Measurements from ENCODE around the gene DOCK1.

Gene DOCK1

DNA sequence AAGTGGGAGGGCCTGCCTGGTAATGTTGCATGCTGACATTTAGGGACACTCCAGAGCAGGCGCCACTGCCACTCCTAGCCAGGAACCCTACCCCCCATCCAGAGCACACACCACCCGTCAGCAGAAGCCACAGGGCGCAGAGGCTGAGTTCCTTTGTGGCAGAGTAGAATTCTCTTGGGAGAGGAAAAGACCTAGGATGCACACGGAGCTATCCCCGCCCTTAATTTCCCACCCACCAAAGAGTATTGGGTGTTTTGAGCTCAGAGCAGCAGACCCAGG lies 291.9 kb downstream of the DOCK1 start:
- Histone ChIP-seq H3K4me3 (ENCODE audit: low read depth in 1 of 2, low read length in 2 of 2) (no peak overlapping the region), H3K36me3 (ENCODE audit: insufficient read depth, low read length) (no peaks in the 10 kb centered on the region), H3K27ac (ENCODE audit: low read length) (no peak overlapping the region), H2AFZ (ENCODE audit: low read depth, low read length) (no peak overlapping the region), H3K9me3 (ENCODE audit: insufficient read depth, low read length, severe bottlenecking) (no peaks in the 10 kb centered on the region), H3K9ac (ENCODE audit: low read depth, low read length) (no peak overlapping the region), H3K79me2 (ENCODE audit: insufficient read depth, low read length) (no peaks in the 10 kb centered on the region), H3K27me3 (ENCODE audit: insufficient read depth, low read length, poor library complexity) (no peaks in the 10 kb centered on the region), H4K20me1 (ENCODE audit: insufficient read depth, low read length) (no peaks in the 10 kb centered on the region), H3K4me2 (ENCODE audit: insufficient read depth, low read length) (no peak overlapping the region), H3K4me1 (ENCODE audit: insufficient read depth, low read length) (no peaks in the 10 kb centered on the region)
- TF ChIP-seq, protein P1, sequence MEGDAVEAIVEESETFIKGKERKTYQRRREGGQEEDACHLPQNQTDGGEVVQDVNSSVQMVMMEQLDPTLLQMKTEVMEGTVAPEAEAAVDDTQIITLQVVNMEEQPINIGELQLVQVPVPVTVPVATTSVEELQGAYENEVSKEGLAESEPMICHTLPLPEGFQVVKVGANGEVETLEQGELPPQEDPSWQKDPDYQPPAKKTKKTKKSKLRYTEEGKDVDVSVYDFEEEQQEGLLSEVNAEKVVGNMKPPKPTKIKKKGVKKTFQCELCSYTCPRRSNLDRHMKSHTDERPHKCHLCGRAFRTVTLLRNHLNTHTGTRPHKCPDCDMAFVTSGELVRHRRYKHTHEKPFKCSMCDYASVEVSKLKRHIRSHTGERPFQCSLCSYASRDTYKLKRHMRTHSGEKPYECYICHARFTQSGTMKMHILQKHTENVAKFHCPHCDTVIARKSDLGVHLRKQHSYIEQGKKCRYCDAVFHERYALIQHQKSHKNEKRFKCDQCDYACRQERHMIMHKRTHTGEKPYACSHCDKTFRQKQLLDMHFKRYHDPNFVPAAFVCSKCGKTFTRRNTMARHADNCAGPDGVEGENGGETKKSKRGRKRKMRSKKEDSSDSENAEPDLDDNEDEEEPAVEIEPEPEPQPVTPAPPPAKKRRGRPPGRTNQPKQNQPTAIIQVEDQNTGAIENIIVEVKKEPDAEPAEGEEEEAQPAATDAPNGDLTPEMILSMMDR (IDR thresholded peaks at IDR 0.05; ENCODE audit: borderline replicate concordance, extremely low read depth, low read length, poor library complexity, severe bottlenecking): no peak
- TF ChIP-seq EZH2 (IDR thresholded peaks at IDR 0.05; ENCODE audit: borderline replicate concordance, low read depth, low read length, severe bottlenecking): no peak
- no peak for DNase-seq
- no peak for ATAC-seq (ENCODE audit: insufficient read depth, low read depth)

DNA sequence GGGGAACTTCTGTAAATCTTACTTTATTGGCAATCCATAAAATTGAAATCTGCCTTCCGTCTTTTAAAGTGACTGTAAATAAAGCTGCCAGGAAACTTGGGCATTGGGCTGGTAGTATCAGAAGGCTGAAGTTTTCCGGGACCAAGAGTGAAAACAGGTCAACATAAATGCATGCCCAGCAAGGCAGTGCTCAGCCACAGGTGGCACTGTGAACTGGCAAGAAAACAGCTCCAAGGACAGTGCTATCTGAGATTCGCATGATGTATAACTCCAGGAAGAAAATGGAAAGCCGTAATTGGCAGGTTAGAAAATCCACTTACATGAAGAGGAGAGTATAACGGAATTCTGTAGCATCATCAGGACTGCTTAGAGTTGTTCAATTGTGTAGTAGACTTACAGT lies 293.1 kb downstream of the DOCK1 start:
- no peak overlapping the region for H3K4me3 ChIP-seq (ENCODE audit: low read depth in 1 of 2, low read length in 2 of 2)
- H3K36me3 ChIP-seq (ENCODE audit: insufficient read depth, low read length): no peaks in the 10 kb centered on the region
- TF ChIP-seq, protein P1 (IDR thresholded peaks at IDR 0.05; ENCODE audit: borderline replicate concordance, extremely low read depth, low read length, poor library complexity, severe bottlenecking): no peak
- no peak for TF ChIP-seq EZH2 (IDR thresholded peaks at IDR 0.05; ENCODE audit: borderline replicate concordance, low read depth, low read length, severe bottlenecking)
- H3K27me3 ChIP-seq (ENCODE audit: insufficient read depth, low read length, poor library complexity): no peaks in the 10 kb centered on the region
- no peak overlapping the region for H3K4me2 ChIP-seq (ENCODE audit: insufficient read depth, low read length)
- no peaks in the 10 kb centered on the region for H3K79me2 ChIP-seq (ENCODE audit: insufficient read depth, low read length)
- H4K20me1 ChIP-seq (ENCODE audit: insufficient read depth, low read length): no peaks in the 10 kb centered on the region
- ATAC-seq (ENCODE audit: insufficient read depth, low read depth) (no peak), DNase-seq (no peak)
- no peaks in the 10 kb centered on the region for H3K9me3 ChIP-seq (ENCODE audit: insufficient read depth, low read length, severe bottlenecking)
- H2AFZ ChIP-seq (ENCODE audit: low read depth, low read length): no peak overlapping the region
- H3K27ac ChIP-seq (ENCODE audit: low read length): no peak overlapping the region
- no peak overlapping the region for H3K9ac ChIP-seq (ENCODE audit: low read depth, low read length)
- H3K4me1 ChIP-seq (ENCODE audit: insufficient read depth, low read length): no peaks in the 10 kb centered on the region

DNA sequence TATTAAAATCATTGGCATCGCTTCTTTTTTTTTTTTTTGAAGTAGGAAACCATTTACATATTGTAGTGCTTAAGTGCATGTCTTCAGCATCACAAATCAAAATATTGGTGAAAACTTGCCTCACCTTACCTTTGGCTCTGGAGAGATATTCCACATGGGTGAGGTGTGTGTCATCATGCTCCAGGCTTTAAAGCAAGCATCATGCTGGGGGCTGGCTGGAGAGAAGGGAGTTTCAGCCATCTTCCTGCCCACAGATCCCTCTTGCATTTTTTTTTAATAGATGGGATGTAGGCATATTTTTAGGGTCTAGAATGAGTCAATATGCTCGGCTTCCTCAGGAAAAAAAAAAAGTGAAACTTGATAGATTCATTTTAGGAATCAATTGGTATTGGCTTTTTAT lies 293.5 kb downstream of the DOCK1 start:
- no peak overlapping the region for H2AFZ ChIP-seq (ENCODE audit: low read depth, low read length)
- TF ChIP-seq, protein P1 (IDR thresholded peaks at IDR 0.05; ENCODE audit: borderline replicate concordance, extremely low read depth, low read length, poor library complexity, severe bottlenecking): no peak
- no peak for TF ChIP-seq EZH2 (IDR thresholded peaks at IDR 0.05; ENCODE audit: borderline replicate concordance, low read depth, low read length, severe bottlenecking)

DNA sequence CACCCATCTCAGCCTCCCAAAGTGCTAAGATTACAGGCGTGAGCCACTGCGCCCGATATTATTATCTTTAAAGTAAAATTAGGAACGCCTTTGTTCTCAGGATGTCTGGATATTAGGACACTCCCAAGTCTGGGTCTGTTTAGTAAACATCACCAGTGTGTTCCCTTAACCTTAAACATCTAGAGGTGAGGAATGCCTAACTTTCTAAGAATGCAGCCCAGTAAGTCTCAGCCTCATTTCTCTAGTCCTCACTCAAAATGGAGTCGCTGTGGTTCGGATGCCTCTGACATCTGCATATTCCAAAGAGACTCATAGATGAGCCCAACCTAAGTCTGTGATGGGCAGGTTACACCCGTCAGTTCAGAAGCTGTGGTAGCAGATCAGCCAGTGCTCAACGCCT lies 295.4 kb downstream of the DOCK1 start:
- H3K27me3 ChIP-seq (ENCODE audit: insufficient read depth, low read length, poor library complexity): no peaks in the 10 kb centered on the region
- ATAC-seq (ENCODE audit: insufficient read depth, low read depth): no peak
- no peaks in the 10 kb centered on the region for H3K4me1 ChIP-seq (ENCODE audit: insufficient read depth, low read length)

More for the DNA sequence above, 293.5 kb downstream of the DOCK1 start:
- no peaks in the 10 kb centered on the region for H3K4me1 ChIP-seq (ENCODE audit: insufficient read depth, low read length)
- no peak for DNase-seq
- no peak overlapping the region for H3K9ac ChIP-seq (ENCODE audit: low read depth, low read length)
- no peaks in the 10 kb centered on the region for H3K36me3 ChIP-seq (ENCODE audit: insufficient read depth, low read length)
- H3K4me3 ChIP-seq (ENCODE audit: low read depth in 1 of 2, low read length in 2 of 2): no peak overlapping the region
- ATAC-seq (ENCODE audit: insufficient read depth, low read depth): no peak
- H4K20me1 ChIP-seq (ENCODE audit: insufficient read depth, low read length): no peaks in the 10 kb centered on the region
- no peaks in the 10 kb centered on the region for H3K79me2 ChIP-seq (ENCODE audit: insufficient read depth, low read length)
- H3K27me3 ChIP-seq (ENCODE audit: insufficient read depth, low read length, poor library complexity): no peaks in the 10 kb centered on the region
- no peaks in the 10 kb centered on the region for H3K9me3 ChIP-seq (ENCODE audit: insufficient read depth, low read length, severe bottlenecking)
- no peak overlapping the region for H3K4me2 ChIP-seq (ENCODE audit: insufficient read depth, low read length)
- no peak overlapping the region for H3K27ac ChIP-seq (ENCODE audit: low read length)

More for the DNA sequence above, 295.4 kb downstream of the DOCK1 start:
- Histone ChIP-seq H4K20me1 (ENCODE audit: insufficient read depth, low read length) (no peaks in the 10 kb centered on the region), H2AFZ (ENCODE audit: low read depth, low read length) (no peak overlapping the region), H3K36me3 (ENCODE audit: insufficient read depth, low read length) (no peaks in the 10 kb centered on the region), H3K9me3 (ENCODE audit: insufficient read depth, low read length, severe bottlenecking) (no peaks in the 10 kb centered on the region), H3K4me3 (ENCODE audit: low read depth in 1 of 2, low read length in 2 of 2) (no peak overlapping the region), H3K27ac (ENCODE audit: low read length) (no peak overlapping the region), H3K9ac (ENCODE audit: low read depth, low read length) (no peak overlapping the region), H3K79me2 (ENCODE audit: insufficient read depth, low read length) (no peaks in the 10 kb centered on the region), H3K4me2 (ENCODE audit: insufficient read depth, low read length) (no peak overlapping the region)
- no peak for DNase-seq
- no peak for TF ChIP-seq EZH2 (IDR thresholded peaks at IDR 0.05; ENCODE audit: borderline replicate concordance, low read depth, low read length, severe bottlenecking)
- TF ChIP-seq, protein P1 (IDR thresholded peaks at IDR 0.05; ENCODE audit: borderline replicate concordance, extremely low read depth, low read length, poor library complexity, severe bottlenecking): no peak

Data from DND-41 (cell line).